ENCODE results near the gene CLK2. TPM values are rescaled to one million over a fixed set of nuclear protein-coding genes. Genes with fewer than 3 reads are reported as not detected.

CLK2 gene
- polyA plus RNA-seq, 1 donor (not counting 4 experiments of a cell fraction or from before 2014, with no cell fraction given) = 45.3 TPM

GRCh38 chr1:155261852-155262673 lies 11.2 kb downstream of the CLK2 start, which contains the start of gene SCAMP3:
SCAMP3 (minus strand) TSS chr1:155262360; CDS start chr1:155262151, 209 bp downstream.
- dilution Hi-C loops (cut with MboI; ENCODE audit: extremely low pct_ligation_motif_present, low sequenced_read_pairs) = no loop called here
- Histone ChIP-seq H3K27me3 (ENCODE audit: control insufficient read depth, extremely low read depth, insufficient read depth, low read length) (no peaks in the 10 kb centered on the region), H3K36me3 (ENCODE audit: control insufficient read depth in 2 of 2, extremely low read depth in 1 of 2, insufficient read depth in 2 of 2, low read length in 2 of 2) (peaks cover 31 to 42% of the 10 kb centered on the region in 2 experiments), H3K4me1 (ENCODE audit: control insufficient read depth, extremely low read depth, insufficient read depth, low read length) (peaks cover 14% of the 10 kb centered on the region), H3K9ac (ENCODE audit: control insufficient read depth, extremely low read depth, insufficient read depth, low read length) (peak within 1 kb of the TSS; percentile 86), H3K79me2 (ENCODE audit: control insufficient read depth, insufficient read depth, low read length) (peaks cover 18% of the 10 kb centered on the region), H3K4me2 (ENCODE audit: control insufficient read depth, extremely low read depth, insufficient read depth, low read depth, low read length) (peak within 1 kb of the TSS; percentile 98), H3K9me3 (ENCODE audit: control insufficient read depth, low read depth, low read length) (no peaks in the 10 kb centered on the region), H3K4me3 (ENCODE audit: control insufficient read depth in 2 of 3, extremely low read depth in 1 of 3, insufficient read depth in 2 of 3, low read depth in 1 of 3, low read length in 3 of 3) (peak within 1 kb of the TSS; percentile 75 to 87 (median 85)), H3K27ac (ENCODE audit: control insufficient read depth, insufficient read depth, low read length) (peak within 1 kb of the TSS; percentile 78), H2AFZ (ENCODE audit: control insufficient read depth, low read length) (peak within 1 kb of the TSS; percentile 77), H3K9me1 (ENCODE audit: control insufficient read depth, extremely low read depth, insufficient read depth, low read length) (no peaks in the 10 kb centered on the region), H4K20me1 (ENCODE audit: control insufficient read depth, extremely low read depth, insufficient read depth, low read length) (no peaks in the 10 kb centered on the region)
- DNase-seq (ENCODE audit: low read depth, low spot score) (peak; percentile 92), FAIRE-seq (no peak)
- TF ChIP-seq CTCF (optimal IDR thresholded peaks at IDR 0.05 in 1 of 3, IDR thresholded peaks at IDR 0.05 in 1 of 3, conservative IDR thresholded peaks at IDR 0.05 in 1 of 3; ENCODE audit: extremely low read depth in 1 of 3, insufficient read depth in 2 of 3, low read length in 3 of 3) = peak in 1 of 3 experiments; percentile 0
- no peak for TF ChIP-seq EZH2 (IDR thresholded peaks at IDR 0.05; ENCODE audit: low read length)

GRCh38 chr1:155261493-155261851 lies 11.8 kb downstream of the CLK2 start:
- peak overlapping the region; percentile 75 to 87 (median 85) for H3K4me3 ChIP-seq (ENCODE audit: control insufficient read depth in 2 of 3, extremely low read depth in 1 of 3, insufficient read depth in 2 of 3, low read depth in 1 of 3, low read length in 3 of 3)
- H3K4me2 ChIP-seq (ENCODE audit: control insufficient read depth, extremely low read depth, insufficient read depth, low read depth, low read length) = peak overlapping the region; percentile 98
- H2AFZ ChIP-seq (ENCODE audit: control insufficient read depth, low read length) = peak overlapping the region; percentile 77
- dilution Hi-C loops (cut with MboI; ENCODE audit: extremely low pct_ligation_motif_present, low sequenced_read_pairs) = no loop called here
- H4K20me1 ChIP-seq (ENCODE audit: control insufficient read depth, extremely low read depth, insufficient read depth, low read length) = no peaks in the 10 kb centered on the region
- H3K27ac ChIP-seq (ENCODE audit: control insufficient read depth, insufficient read depth, low read length) = peak overlapping the region; percentile 78
- no peaks in the 10 kb centered on the region for H3K27me3 ChIP-seq (ENCODE audit: control insufficient read depth, extremely low read depth, insufficient read depth, low read length)
- FAIRE-seq (no peak), DNase-seq (ENCODE audit: low read depth, low spot score) (no peak)
- no peaks in the 10 kb centered on the region for H3K9me3 ChIP-seq (ENCODE audit: control insufficient read depth, low read depth, low read length)
- H3K79me2 ChIP-seq (ENCODE audit: control insufficient read depth, insufficient read depth, low read length) = peaks cover 18% of the 10 kb centered on the region
- H3K36me3 ChIP-seq (ENCODE audit: control insufficient read depth in 2 of 2, extremely low read depth in 1 of 2, insufficient read depth in 2 of 2, low read length in 2 of 2) = peaks cover 30 to 41% of the 10 kb centered on the region in 2 experiments
- TF ChIP-seq CTCF (optimal IDR thresholded peaks at IDR 0.05 in 1 of 3, IDR thresholded peaks at IDR 0.05 in 1 of 3, conservative IDR thresholded peaks at IDR 0.05 in 1 of 3; ENCODE audit: extremely low read depth in 1 of 3, insufficient read depth in 2 of 3, low read length in 3 of 3) = no peak
- no peak for TF ChIP-seq EZH2 (IDR thresholded peaks at IDR 0.05; ENCODE audit: low read length)
- peaks cover 14% of the 10 kb centered on the region for H3K4me1 ChIP-seq (ENCODE audit: control insufficient read depth, extremely low read depth, insufficient read depth, low read length)
- peak overlapping the region; percentile 86 for H3K9ac ChIP-seq (ENCODE audit: control insufficient read depth, extremely low read depth, insufficient read depth, low read length)
- H3K9me1 ChIP-seq (ENCODE audit: control insufficient read depth, extremely low read depth, insufficient read depth, low read length) = no peaks in the 10 kb centered on the region
